ENCODE data around the gene CACNA1B. TPM values are rescaled to one million over a fixed set of nuclear protein-coding genes. Genes with fewer than 3 reads are reported as not detected.
"Not testable (repeated sequence)": the region's sequence is repeated elsewhere in the genome, so short reads cannot be mapped to it uniquely, and the experiment has no call there.

CACNA1B gene
- total RNA-seq, 4 donors from 2014 or later = 0.08 TPM; not detected in 2

GRCh38 chr9:138149672-138150656 lies 272.4 kb downstream of the CACNA1B start:
- not testable (repeated sequence) for H3K4me1 ChIP-seq; H3K36me3 ChIP-seq; H3K27ac ChIP-seq; H3K9me3 ChIP-seq; DNase-seq (ENCODE audit: low spot score in 2 of 2)
- WGBS = 30% methylated on average over 34 of the region's 81 CpGs
- TF ChIP-seq CTCF (IDR thresholded peaks at IDR 0.05) = peak in 1 of 2 donors; percentile 49
- Histone ChIP-seq H3K27me3 (peaks cover 10% of the 10 kb centered on the region), H3K4me3 (peak overlapping the region; percentile 42)

DNA sequence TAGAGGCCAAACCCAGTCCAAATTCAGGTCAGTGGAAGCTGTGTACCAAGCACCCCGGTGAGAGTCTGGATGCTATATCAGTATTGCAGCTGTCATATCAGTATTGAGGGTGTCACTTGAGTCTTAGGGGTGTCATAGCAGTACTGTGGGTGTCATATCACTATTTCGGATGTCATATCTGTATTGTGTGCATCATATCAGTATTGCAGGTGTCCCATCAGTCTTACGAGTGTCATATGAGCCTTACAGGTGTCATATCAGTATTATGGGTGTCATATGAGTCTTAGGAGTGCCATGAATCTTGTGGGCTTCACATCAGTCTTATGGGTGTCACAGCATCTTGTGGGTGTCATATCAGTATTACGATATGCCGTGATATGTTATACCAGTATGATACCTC lies 278.2 kb downstream of the CACNA1B start:
- H3K9me3 ChIP-seq; H3K27ac ChIP-seq; H3K4me1 ChIP-seq; H3K36me3 ChIP-seq; H3K27me3 ChIP-seq; DNase-seq (ENCODE audit: low spot score in 2 of 2); H3K4me3 ChIP-seq: not testable (repeated sequence)
- 79% methylated on average over 5 of the region's 5 CpGs for WGBS

DNA sequence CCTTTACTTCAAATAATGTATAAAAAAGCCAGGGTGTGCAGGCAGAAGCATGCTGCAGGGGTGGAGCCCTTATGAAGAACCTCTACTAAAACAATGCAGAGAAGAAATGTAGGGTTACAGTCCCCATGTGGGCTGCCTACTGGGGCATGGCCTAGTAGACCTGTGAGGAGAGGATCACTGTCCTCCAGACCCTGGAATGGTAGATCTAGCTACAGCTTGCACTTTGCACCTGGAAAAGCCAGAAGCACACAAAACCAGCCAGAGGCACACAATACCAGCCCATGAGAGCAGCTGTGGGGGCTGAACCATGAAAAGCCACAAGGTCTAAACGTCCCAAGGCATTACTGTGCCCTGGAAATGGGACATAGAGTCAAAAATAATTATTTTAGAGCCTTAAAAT lies 289.2 kb downstream of the CACNA1B start:
- not testable (repeated sequence) for H3K9me3 ChIP-seq; H3K27ac ChIP-seq; H3K4me1 ChIP-seq; H3K36me3 ChIP-seq; H3K27me3 ChIP-seq; DNase-seq (ENCODE audit: low spot score in 2 of 2); H3K4me3 ChIP-seq
- WGBS = 12% methylated on average over 1 of the region's 1 CpG

All from suprapubic skin (tissue), 4 donors.